ENCODE data around the gene KCNAB2.

- TF ChIP-seq REST (IDR thresholded peaks at IDR 0.05; ENCODE audit: insufficient read depth in 1 of 2, low read depth in 2 of 2, low read length in 2 of 2) (no peak), TAF1 (IDR thresholded peaks at IDR 0.05; ENCODE audit: borderline replicate concordance, insufficient read depth, low read length) (no peak)
These were observed 41.9 kb upstream of the KCNAB2 start for GRCh38 chr1:6003568-6004411.

Data from PFSK-1 (cell line).